ENCODE data around the gene KDM7A. TPM values are rescaled to one million over a fixed set of nuclear protein-coding genes. Genes with fewer than 3 reads are reported as not detected.
A peak's percentile ranks its signal among the peaks of the same experiment; 100 is the strongest.

KDM7A gene
- total and polyA plus RNA-seq, 10 of the 15 experiments (the other 5 are each of a cell fraction or from before 2014, with no cell fraction given): 0.07 to 0.96 (median 0.74) TPM

DNA sequence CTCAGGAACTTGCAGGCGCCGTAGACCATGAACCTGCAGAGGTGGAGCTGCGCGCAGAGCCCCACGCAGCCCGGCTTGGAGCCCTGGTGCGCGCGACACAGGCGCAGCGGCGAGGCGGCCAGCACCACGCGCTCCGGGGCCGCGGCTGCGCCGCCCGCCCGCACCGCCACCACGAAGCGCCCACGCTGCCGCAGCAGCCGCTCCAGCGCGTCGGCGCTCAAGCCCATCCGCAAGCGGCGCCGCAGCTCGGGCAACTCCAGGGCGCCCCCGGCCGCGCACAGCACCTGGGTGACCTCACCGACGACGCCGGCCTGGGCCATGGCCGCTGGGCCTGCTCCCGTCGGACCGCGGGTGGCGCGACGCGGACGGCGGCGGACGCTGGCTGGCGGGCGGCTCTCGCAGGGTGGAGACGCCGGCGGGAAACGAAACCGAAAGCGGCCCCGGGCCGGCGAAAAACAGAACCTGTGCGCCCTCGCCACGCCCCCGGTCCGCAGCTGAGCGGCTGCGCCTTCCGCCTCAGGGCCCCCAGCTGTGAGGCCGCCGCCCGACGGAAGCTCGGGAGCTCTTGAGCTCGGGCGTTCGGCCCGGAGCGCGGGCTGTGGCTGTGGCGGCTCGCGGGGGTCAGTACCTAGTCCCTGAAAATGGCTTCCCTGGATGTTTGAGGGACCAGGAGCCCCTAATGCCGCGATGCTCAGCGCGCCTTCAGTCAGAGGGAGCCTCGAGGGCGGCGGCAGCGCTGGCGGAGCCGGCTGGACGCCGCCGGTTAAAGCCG is 114.1 kb downstream of the KDM7A start, which contains the start of gene PARP12 (continued):
- TF ChIP-seq NR2F1 (conservative IDR thresholded peaks at IDR 0.05) (peak; percentile 75), NBN (IDR thresholded peaks at IDR 0.05) (no peak), BMI1 (IDR thresholded peaks at IDR 0.05; ENCODE audit: borderline replicate concordance) (no peak)

DNA sequence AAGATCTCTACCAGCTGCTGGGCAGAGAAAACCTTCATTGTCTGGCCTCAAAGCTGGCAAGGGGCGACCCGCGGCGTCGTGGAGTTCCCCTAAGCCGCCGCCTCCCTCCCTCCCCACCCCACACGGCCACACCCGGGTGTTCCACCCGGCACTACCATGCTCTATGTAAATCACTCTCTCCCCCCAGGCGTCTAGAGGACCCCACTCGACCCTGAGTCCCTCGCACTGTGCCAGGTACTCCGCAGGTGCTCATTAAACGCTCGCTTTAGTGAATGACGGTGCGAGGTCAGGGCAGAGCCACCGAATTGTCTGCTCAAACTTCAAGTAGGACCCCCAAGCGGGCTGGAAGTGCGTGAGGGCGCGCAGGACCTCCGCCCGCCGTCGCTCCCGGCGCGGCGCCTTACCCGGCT is 114.7 kb downstream of the KDM7A start:
- Histone ChIP-seq H3K36me3 (ENCODE audit: control insufficient read depth in 2 of 2, insufficient read depth in 2 of 2, low read length in 1 of 2) (no peaks in the 10 kb centered on the region), H2AFZ (ENCODE audit: control insufficient read depth, low read depth, low read length) (peak overlapping the region; percentile 61), H4K20me1 (ENCODE audit: control insufficient read depth, insufficient read depth) (peaks cover 4% of the 10 kb centered on the region; the same call in 1 of the 2 replicates), H3K27ac (ENCODE audit: control insufficient read depth, insufficient read depth) (no peak overlapping the region), H3K9me3 (replicated peaks; ENCODE audit: control insufficient read depth, insufficient read depth, low read length) (peaks cover 9% of the 10 kb centered on the region), H3K4me1 (ENCODE audit: control insufficient read depth, insufficient read depth, low read length) (peaks cover 11% of the 10 kb centered on the region), H3K9ac (ENCODE audit: control insufficient read depth, insufficient read depth, low read length) (peak overlapping the region; percentile 73), H3K27me3 (replicated peaks in 1 of 2; ENCODE audit: control insufficient read depth in 2 of 2, insufficient read depth in 2 of 2, low read length in 1 of 2) (no peaks in the 10 kb centered on the region; a peak in 1 of 4 replicates), H3K4me3 (peak overlapping the region; percentile 74), H3K79me2 (ENCODE audit: control insufficient read depth, insufficient read depth, low read length) (peaks cover 11% of the 10 kb centered on the region), H3K4me2 (ENCODE audit: control insufficient read depth, insufficient read depth) (peak overlapping the region; percentile 93)
- ChIA-PET CTCF (interaction anchor here (1.0 kb wide), 1 partner anchor 627 kb away, joined by 3 read pairs; no protein-coding TSS in a partner anchor), RAD21 (ENCODE audit: unreplicated experiment) (interaction anchor here (1.8 to 1.9 kb wide), 2 partner anchors 8 to 115 kb away, joined by 5 to 6 read pairs; partner anchors contain the start of gene KDM7A), SMC1A (ENCODE audit: uncharacterized antibody, unreplicated experiment) (no interaction called here), POLR2A (interaction anchor here (0.5 to 1.3 kb wide), 2 partner anchors 17 to 114 kb away, joined by 3 read pairs; no protein-coding TSS in a partner anchor)
- in situ Hi-C loops (cut with MboI) (no loop called here), intact Hi-C loops (cut with micrococcal nuclease; ENCODE audit: unreplicated experiment) (loop anchor here (1.0 kb wide), 1 partner anchor 23 kb away; no protein-coding TSS in a partner anchor)
- no peak for TF ChIP-seq RAD51 (IDR thresholded peaks at IDR 0.05)
- TF ChIP-seq E2F8 (IDR thresholded peaks at IDR 0.05; ENCODE audit: low read depth, partially characterized antibody): no peak
- no peak for TF ChIP-seq SKIL (IDR thresholded peaks at IDR 0.05; ENCODE audit: low read depth, poor library complexity, severe bottlenecking)
- TF ChIP-seq ZNF207 (IDR thresholded peaks at IDR 0.05; ENCODE audit: borderline replicate concordance): no peak
- TF ChIP-seq PAX8 (IDR thresholded peaks at IDR 0.05): no peak
- TF ChIP-seq JUNB (IDR thresholded peaks at IDR 0.05): no peak
- TF ChIP-seq ZBED1 (IDR thresholded peaks at IDR 0.05; ENCODE audit: borderline replicate concordance): no peak
- no peak for TF ChIP-seq NBN (IDR thresholded peaks at IDR 0.05)
- TF ChIP-seq YBX1 (IDR thresholded peaks at IDR 0.05): no peak
- TF ChIP-seq NFIC (IDR thresholded peaks at IDR 0.05; ENCODE audit: low read depth, low read length): no peak
- no peak for TF ChIP-seq ATF3 (IDR thresholded peaks at IDR 0.05; ENCODE audit: borderline replicate concordance, extremely low read depth, low read depth, low read length)
- TF ChIP-seq BRCA1 (IDR thresholded peaks at IDR 0.05; ENCODE audit: low read depth, low read length): no peak
- no peak for TF ChIP-seq BCL11A (IDR thresholded peaks at IDR 0.05; ENCODE audit: low read depth, low read length)
- no peak for TF ChIP-seq RELA (IDR thresholded peaks at IDR 0.05; ENCODE audit: borderline replicate concordance, partially characterized antibody)
- no peak for TF ChIP-seq HDAC2 (IDR thresholded peaks at IDR 0.05)
- no peak for TF ChIP-seq SPI1 (IDR thresholded peaks at IDR 0.05; ENCODE audit: borderline replicate concordance, insufficient read depth, low read depth, low read length)
- FAIRE-seq: no peak
- peak; percentile 59 for ATAC-seq
- WGBS (ENCODE audit: insufficient coverage, insufficient replicate concordance, low lambda C conversion rate, missing lambda C conversion rate): under 1% methylated on average over 27 of the region's 32 CpGs
- no TSS peak for BruUV-seq (replicated peaks)
- no peak for DNase-seq (ENCODE audit: low read depth, low spot score)

Measured in GM12878 (cell line).